Colon (tissue), 2 donors: ENCODE results near the gene PRPF31.

Experiments
- FAIRE-seq: peaks from 2 replicates; lab custom pipeline; 2012; peaks lifted over from hg19 to GRCh38; lab: Jason Lieb, UNC
- donor health status: control.
- donor health status: control.

The PRPF31 gene

DNA sequence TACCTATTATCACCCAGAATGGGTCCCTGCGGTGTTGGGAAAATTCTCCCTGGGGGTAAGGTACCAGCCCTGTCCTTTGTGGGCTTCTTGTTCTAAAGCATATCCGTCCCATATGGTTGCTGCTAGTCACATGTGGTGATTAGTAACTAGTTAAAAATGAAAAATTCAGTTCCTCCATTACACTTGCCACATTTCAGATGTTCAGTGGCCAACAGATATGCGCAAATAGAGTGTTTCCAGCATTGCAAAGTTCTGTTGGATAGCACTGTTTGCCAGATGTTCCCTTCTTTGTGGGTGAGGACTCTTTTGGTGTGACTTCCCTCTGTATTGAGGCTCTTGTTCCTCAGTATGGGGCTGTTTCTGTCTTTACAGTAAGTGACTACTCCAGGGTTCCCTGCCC is 25.8 kb downstream of the PRPF31 start:
- no peak for FAIRE-seq

DNA sequence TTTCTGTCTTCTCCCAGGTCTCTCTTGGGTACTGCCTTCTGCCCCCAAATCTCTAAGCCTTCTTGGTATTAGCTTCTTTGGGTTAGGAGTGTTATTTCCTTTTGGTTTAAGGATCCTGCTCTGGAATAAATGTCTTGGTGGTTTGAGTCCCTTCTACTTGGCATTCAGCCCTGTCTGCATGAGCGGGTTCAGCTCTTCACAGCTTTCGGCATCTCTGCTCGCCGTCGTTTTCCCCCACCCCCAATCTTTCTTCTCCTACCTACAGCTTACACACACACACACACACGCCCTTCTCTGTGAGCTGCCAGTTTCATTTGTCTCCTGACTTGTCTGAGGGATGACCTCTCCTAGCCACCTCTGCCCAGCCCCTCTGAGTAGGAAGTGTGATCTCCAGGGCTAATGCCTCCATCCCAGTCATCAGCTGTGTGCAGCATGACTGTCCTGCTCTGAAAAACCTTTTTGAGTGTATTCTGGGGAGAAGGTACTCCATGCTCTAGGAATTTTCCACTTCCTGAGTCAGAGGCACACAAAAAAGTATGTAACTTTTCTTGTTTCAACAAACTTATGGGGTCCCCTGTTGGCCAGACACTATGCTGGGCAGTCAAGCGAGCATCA is 26.7 kb downstream of the PRPF31 start:
- FAIRE-seq, result no peak

DNA sequence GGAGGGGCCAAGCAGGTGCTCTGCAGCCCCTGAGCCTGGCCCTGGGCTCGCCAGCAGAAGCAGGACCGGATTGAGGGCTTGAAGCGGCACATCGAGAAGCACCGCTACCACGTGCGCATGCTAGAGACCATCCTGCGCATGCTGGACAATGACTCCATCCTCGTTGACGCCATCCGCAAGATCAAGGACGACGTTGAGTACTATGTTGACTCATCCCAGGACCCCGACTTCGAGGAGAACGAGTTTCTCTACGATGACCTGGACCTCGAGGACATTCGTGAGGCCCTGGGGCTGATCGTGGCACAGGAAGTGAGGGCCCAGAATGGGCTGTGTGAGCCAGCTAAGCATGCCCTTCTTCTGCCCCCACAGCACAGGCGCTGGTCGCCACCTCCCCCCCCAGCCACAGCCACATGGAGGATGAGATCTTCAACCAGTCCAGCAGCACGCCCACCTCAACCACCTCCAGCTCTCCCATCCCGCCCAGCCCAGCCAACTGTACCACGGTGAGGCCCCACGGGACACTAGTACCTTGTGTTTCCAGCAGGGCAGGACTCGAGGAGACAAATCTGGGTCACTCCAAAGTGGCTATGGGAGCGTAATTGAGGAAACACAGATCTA is 30.1 kb downstream of the PRPF31 start:
- no peak for FAIRE-seq

DNA sequence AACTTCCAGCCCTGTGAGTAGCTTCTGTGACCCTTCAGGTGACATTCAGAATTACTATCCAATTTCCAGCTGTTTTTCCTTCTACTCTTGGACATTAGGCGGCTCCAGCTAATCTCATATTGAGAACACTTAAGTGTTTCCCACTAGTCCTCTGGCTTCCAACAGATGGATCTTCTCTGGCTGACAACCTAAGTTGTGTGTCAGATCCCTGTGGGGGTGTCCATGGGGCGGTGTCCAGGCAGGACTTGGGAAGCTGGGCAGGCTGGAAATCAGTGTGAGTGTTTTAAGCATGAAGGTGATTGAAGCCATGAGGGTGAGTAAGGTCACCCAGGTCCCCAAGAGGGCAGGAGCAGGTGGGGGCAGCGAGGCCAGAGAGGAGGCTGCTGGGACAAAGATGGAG is 32.1 kb downstream of the PRPF31 start:
- FAIRE-seq, result no peak

DNA sequence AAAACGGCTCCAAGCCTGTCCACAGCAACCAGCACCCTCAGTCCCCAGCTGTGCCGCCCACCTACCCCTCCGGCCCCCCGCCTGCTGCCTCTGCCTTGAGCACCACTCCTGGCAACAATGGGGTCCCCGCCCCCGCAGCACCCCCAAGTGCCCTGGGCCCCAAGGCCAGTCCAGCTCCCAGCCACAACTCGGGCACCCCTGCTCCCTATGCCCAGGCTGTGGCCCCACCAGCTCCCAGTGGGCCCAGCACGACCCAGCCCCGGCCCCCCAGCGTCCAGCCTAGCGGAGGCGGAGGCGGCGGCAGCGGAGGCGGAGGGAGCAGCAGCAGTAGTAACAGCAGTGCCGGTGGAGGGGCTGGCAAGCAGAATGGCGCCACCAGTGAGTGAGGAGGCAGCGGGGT is 32.6 kb downstream of the PRPF31 start:
- no peak for FAIRE-seq

DNA sequence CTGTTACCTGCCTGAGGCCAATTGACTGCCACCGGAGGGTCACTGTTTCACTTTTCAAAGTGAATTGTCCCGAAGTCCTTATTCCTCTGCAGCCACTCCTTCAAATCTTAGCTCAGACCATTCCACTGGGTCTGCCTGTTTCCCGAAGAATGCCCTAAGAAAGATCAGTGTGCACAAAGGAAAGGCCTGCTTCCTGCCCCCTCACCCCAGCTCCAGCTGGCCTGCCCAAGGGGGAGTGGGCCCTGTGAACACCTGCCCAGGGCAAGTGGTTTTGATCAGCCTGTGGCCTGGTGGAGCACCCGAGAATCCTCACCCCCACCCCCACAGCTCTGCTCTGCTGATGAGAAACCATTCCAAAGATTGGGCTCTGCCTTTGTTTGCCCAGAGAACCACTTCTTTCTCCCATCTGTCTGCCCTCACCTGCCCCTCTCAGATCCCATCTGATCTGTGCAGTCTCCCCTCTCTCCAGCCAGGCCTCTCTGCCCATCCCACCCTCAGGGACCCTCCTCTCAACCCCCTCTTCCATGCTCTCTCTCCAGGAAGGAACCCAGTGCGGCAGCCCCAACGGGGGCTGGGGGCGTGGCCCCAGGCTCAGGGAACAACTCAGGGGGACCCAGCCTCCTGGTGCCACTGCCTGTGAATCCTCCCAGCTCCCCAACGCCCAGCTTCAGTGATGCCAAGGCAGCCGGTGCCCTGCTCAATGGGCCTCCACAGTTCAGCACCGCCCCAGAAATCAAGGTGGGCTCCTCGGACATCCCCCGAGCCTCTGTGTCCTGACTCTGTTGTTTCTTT is 33.7 kb downstream of the PRPF31 start:
- no peak for FAIRE-seq

DNA sequence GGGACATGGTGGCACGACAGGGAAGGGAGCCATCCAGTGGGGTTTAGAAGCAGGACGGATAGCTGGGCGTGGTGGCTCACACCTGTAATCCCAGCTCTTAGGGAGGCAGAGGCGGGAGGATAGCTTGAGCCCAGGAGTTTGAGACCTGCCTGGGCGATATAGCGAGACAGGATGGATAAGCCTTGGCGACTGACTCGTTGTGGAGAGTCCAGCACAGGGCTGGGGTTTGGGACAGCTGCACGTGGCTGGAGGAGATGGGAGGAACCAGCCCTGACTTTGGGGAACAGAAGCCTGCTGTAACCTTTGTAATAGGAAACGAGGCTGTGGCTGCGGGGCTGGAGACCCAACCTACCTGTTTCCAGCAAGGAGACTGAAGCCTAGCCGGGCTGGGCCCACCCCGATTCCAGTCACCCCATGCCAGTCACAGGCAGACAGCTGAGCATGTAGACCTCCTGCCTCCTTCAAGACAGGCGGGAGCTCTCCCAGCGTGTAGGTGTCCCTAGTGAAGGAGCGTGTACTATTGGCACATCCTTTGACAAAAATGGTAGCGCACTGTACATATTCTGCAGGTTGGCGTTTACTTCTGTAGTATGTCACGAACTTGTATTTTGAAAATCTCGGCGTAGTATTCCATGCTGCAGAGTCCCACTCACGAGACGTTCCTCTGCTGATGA is 35.9 kb downstream of the PRPF31 start:
- no peak for FAIRE-seq

DNA sequence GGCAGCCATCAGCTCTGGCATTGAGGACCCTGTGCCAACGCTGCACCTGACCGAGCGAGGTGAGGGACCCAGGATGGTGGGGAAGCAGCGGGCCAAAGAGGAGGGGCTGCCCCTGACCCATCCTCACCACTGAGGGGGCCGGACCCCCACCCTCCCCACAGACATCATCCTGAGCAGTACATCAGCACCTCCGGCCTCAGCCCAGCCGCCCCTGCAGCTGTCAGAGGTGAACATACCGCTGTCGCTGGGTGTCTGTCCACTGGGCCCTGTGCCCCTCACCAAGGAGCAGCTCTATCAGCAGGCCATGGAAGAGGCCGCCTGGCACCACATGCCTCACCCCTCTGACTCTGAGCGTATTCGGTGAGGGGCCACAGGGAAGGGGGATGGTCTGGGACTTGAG is 36.7 kb downstream of the PRPF31 start:
- no peak for FAIRE-seq

DNA sequence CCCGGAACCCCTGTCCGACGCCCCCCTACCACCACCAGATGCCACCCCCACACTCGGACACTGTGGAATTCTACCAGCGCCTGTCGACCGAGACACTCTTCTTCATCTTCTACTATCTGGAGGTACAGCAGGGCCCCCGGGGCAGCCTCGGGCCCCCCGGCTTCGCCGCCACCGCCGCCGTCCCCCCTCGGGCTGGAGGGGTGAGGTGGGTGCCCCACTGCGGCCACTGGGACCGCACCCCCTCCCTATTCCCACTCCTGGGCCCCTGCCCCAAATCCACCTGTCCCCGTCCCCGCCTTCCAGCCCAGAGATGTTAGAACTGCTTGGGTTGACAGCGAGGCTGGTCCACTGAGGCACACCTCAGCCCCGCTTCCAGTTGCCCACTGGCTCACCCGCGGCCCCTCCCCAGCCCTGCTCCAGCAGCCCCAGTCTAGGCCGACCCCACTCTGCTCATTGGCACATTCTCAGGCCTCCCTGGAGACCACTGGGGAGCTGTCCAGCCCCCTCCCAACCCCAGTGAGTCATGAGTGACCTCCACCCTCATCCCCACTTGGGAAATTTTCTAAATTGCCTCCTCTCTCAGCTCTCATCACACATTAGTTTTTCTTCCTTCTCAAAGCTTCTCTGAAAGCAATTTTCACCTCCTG is 37.4 kb downstream of the PRPF31 start:
- FAIRE-seq, result no peak

DNA sequence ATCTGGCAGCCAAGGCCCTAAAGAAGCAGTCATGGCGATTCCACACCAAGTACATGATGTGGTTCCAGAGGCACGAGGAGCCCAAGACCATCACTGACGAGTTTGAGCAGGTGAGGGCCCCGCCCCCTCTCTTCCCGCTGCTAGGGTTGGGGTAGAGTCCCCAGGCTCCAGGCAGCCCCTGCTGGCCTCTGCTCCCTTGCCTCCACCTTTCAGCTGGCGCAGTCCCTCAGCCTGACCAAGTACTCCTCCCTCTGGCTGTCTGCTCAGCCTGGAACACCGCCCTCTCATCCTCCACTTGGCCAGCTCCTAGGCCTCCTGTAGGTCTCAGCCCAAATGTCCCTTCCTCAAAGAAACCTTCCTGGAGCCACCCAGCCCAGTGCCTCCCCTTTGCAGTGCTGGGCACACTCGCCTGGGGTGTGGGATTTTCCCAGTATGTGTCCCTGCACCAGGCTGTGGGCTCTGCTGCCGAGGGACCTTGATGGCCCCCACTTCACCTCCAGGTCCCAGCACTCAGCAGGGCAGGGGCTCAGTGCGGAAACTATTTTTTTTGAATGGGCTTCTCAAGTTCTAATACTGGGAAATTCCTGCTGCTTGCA is 38.3 kb downstream of the PRPF31 start:
- FAIRE-seq, result no peak

DNA sequence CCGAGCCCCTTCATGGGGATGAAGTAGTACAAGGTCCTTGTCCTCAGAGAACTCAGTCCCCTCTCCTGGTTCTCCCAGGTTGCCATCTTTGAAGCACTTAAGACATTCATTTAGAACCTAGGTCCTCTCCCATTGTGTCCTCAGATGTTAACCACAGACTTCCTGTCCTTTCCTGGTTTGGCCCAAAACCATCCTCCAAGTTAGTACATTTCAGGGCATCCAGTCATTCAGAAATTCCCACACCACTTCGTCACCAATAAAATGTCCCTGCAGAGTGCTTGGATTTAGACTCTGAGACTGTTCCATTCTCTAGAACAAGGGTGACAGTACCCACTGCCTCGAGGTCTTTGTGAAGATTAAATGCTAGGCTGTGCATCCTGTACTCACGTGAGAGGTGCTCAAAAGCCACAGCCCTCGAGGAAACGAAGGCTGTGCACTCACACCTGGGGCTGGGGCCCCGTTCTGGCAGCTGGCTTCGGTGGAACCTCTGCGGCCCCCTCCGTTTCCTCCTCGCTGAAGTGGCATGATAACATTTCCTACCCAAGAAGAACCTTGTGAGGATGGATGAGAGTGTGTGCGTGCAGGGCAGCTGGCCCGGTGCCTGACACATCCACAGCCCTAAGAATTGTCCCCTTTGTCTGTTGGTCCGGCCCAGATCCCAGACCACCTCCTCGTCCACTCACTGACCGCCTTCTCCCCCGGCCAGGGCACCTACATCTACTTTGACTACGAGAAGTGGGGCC is 39.2 kb downstream of the PRPF31 start:
- no peak for FAIRE-seq

DNA sequence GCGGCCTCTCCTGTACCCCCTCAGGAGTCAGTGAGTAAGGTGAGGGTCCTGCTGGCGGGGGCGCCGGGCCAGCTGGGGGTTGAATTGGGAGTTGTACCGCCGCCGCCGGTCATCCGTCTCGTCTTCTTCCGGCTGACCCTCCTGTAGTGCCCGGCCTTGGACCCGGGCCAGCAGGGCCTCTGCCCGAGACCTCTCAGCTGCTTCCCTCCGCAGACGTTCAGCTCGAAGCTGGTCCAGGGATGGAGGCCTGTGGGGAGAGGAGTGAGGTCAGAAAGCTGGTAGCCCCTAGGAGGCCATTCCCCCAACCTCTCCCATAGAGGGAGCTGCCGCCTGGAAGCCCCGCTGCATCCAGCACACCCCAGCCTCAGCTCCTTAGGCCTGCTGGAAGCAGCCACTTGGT is 40.1 kb downstream of the PRPF31 start:
- no peak for FAIRE-seq

DNA sequence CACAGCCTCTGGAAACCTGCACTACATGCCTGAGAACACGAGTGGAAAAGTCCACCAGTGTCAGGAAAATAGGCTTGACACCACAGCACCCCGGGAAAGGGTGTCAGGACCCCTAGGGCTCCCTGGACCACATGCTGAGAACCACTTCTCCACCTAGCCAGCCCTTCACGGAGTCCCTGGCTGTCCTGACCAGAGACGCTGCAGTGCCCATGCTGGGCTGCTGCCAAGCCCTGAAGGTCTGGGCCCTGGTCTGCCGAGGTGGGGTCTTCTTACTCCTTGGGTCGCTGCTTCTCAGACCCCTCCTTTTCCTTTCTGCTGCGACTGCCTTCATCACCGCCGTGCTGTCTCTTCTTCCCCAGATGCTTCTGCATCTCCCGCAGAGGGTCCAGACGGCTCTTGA is 40.9 kb downstream of the PRPF31 start:
- FAIRE-seq, result no peak

DNA sequence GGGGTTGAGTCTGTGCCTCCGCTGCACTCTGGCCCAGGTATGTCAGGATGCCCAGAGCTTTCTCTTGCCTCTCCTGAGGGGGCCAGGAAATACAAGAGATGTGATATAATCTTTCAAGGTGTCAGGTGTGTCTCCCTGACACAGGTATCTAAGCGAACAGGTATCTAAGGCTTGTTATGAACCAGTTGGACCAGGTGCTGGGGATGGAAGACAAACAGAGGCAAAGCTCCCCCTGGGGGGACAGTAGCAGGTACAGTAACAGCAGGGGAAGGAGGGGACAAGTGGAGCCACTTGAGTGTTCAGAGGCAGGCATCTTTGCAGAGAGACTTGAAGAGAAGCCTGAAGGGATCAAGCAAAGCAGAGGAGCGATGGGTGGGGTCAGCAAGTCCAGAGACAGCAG is 41.4 kb downstream of the PRPF31 start:
- no peak for FAIRE-seq

DNA sequence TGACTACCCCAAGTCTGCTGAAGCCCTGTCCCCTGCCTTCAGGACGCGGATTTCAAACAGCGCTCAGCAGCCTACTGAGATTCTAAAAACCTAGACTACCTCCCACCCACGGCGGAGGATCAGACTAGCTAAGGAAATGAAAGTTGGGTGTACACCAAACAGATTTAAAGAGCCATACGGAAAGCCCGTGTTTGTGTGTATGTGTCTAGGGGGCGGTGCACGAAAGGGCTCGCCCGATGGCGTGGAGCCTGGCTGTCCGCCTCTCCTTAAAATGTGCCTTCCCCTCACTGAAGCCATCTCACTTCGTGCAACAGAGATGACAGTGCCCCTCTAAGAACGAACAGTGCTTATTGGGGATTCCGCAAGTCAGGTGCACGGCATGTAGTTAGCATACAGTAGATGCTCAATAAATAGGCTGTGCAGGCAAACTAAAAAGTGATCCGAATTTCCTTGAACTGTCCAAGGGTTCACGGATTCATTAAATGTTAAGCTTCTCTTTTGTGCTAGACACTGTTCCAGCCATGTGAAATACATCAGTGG is 43.3 kb downstream of the PRPF31 start:
- FAIRE-seq, result no peak

DNA sequence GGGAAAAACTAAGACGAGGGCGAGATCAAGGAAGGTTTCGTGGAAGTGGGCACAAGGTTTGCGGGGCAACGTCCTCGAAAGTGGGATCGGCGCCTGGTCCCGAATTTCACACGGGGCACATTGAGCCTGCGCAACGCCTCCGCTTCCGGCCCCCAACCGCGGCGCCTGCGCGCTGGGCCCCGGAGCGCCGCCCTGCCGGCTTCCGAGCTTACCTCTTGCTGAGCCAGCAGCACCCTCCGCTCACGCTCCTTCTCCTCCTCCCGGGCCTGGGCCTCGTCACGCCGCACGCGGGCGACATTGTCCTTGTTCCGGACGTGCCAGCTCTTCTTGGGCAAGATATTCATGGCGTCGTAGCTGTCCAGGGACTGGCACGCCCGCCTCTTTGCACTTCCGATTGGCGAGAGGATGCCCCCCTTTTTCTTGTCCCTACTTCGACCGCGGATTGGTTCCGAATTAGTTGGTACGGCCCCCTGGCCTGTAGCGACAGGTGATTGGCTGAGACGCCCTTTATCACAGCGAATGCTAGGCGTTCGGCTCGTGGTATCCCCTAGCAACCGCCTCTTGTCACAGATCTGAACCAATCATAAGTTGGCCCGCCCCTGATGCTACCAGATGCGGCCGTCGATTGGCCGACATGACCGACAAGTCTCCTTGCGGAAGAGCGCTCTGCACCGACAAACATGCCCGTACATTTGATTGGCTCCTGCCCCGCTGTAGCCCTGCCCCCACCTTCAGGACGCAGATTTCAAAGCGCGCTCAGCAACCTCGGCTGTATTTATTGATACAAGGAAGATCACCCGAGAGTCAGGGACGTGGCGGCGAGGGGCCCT is 44.0 kb downstream of the PRPF31 start, which contains the start of gene LENG1:
TSS of gene LENG1 (minus strand) at position 370 of the 830 bp plus-strand sequence. CDS start at position 344, 26 bp downstream.
- FAIRE-seq, result peak; percentile 95

DNA sequence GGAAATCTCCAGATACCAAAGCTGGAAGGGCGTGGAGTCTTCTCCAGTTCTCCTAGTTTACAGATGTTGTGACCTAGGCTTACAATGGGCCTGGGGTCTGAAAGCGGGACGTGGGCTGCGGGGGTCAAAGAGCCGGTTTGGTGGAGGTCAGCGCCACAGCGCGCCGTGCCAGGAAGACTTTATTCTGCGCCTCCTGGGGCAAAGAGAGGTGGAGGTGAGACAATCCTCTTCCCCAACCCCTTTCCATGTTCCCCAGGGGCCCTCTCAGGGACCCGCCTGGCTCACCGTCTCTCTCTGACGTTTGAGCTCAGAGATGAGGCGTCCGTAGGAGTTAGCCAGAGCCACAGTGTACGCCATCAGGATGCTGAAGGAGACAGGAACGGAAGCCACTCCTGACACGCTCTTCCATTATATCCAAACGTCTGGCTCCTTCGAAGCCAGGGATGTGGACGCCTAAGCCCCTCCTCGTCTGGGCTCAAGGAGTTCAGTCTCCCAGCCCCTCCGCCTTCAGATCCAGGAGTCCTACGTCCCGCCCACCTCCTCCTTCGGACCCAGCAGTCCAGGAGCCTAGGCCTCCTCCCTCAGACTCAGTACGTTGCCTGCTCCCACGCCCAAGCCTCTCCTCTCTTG is 44.7 kb downstream of the PRPF31 start:
- no peak for FAIRE-seq

DNA sequence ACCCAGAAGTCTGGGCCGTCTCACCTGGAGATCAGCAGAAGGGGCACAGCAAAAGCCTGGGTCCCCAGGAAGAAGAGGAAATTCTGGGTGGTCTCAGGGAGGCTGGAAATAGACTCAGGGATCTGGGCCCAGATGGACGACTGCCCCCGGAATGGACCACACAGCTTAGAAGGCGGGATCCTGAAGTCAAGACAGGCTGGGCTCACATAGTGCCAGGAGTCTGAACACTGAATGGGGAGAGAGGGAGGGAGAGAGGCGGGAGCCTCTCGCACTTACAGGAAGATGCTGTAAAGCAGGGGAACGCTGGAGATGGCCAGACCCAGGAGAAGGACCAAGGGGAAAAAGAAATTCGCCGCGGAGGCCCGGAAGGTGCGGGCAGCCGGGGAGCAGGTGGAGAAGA is 45.3 kb downstream of the PRPF31 start:
- no peak for FAIRE-seq

DNA sequence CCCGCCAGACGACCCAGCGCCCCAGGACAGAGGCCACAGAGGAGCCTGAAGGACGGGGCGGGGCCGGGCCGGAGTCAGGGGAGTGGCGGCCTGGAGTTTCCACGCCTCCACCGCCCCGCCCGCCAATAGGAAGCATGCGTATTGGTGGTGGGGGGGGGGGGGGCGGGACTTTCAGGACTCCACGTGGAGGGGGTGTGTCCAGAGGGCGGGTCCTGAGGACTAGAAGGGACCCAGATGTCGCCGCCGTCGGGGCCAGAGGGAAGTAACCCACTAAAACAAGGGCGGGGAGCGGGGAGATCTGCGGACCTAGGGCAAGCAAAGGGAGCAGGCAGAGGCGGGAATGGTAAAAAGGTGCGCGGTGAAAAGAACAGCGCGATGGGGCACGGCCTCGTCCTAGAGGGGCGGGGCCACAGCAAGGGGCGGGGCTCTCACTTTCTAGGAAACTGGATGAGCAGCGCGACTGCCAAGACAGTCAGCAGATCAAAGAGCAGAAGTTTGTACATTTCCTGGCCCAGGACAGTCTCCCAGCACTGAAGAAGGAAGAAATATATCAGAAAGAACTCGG is 46.8 kb downstream of the PRPF31 start:
- FAIRE-seq, result no peak
